Hematopoietic multipotent progenitor cell treated with erythropoietin and hydrocortisone succinate and interleukin-3 and kit ligand, for 17 days (in vitro differentiated cells): ENCODE results near the gene PRR36.

Source experiments
- DNase-seq: peaks from one replicate; pipeline ENCODE4 v3.0.0-alpha.2; 2015; ENCODE audit warnings: low spot score

PRR36 gene

GRCh38 chr19:7871437-7872305 lies 2.5 kb downstream of the PRR36 start:
- DNase-seq: peak; percentile 84

- peak; percentile 85 for DNase-seq
Measured at GRCh38 chr19:7870571-7871436, 3.4 kb downstream of the PRR36 start.

DNA sequence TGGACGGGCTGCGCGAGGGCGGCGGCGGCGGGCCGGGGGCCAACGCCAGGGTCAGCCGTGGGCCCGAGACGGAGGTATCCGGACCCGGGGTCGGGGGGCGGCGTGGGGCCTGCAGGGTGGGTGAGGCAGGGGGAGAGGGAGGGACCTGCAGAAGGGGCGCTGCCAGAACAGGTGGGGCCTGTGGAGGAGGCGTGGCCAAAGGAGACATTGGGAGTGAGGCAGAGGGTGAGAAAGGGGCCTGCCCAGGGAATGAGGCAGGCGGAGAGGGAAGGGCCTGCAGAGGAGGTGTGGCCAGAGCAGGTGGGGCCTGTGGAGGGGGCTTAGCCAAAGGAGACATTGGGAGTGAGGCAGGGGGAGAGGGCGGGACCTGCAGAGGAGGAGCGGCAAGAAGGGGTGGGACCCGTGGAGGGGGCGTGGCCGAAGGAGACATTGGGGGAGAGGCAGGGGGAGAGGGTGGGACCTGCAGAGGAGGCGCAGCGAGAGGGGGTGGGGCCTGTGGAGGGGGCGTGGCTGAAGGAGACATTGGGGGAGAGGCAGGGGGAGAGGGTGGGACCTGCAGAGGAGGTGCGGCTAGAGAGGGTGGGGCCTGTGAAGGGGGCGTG lies 4.2 kb downstream of the PRR36 start:
- peak; percentile 72 for DNase-seq

GRCh38 chr19:7869453-7869909 lies 4.7 kb downstream of the PRR36 start:
- peak; percentile 73 for DNase-seq

DNA sequence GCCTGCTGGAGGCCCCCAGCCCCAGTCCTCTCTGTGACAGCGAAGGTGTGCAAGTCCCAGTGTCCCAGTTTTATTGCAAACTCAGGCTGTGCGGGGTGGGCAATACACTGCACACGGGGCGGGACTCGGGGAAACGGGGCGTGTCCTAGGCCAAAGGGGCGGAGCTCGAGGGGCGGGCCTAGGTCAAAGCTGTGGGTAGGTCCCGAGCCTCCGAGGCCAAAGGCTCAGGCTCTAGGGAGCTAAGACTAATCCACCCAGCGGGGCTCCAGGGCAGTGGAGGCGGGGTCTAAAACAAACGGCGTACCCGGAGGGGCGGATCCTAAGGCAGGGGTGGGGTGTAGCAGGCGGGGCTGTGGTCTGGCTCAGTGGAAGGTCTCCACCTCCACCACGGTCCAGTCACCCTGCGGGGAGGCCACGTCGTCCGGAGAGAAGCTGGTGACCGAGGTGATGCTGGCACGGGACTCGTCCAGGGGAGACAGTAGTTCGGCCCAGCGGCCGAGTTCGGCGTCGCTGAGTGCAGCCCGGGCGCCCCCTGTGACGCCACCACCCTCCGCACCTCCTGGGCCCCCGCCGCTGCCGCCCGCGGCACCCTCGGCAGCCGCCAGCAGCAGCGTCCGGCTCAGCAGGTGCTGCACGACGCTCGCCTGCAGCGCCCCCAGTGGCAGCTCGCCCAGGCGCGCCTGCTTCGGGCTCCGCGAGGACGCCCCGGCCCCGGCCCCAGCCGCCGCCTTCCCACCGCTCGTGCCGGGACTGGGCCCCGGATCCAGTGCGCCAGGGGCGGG lies 5.3 kb downstream of the PRR36 start:
- peak; percentile 74 for DNase-seq

DNA sequence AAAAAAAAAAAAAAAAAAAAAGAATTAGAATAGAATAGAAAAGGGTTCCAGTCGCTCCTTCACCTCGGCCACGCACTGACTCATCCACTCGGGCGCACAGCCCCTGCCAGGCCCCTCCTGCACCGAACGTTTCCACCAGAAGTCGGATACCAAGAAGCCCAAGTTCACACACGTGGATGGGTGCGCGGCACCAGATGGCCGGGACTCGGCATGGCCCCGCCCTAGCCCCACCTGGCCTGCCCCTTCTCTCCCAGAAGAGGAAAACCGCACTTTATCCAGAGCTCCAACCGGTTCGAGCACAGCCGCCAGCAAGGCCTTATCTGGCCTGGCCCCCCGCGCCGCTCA lies 5.9 kb downstream of the PRR36 start:
- no peak for DNase-seq

DNA sequence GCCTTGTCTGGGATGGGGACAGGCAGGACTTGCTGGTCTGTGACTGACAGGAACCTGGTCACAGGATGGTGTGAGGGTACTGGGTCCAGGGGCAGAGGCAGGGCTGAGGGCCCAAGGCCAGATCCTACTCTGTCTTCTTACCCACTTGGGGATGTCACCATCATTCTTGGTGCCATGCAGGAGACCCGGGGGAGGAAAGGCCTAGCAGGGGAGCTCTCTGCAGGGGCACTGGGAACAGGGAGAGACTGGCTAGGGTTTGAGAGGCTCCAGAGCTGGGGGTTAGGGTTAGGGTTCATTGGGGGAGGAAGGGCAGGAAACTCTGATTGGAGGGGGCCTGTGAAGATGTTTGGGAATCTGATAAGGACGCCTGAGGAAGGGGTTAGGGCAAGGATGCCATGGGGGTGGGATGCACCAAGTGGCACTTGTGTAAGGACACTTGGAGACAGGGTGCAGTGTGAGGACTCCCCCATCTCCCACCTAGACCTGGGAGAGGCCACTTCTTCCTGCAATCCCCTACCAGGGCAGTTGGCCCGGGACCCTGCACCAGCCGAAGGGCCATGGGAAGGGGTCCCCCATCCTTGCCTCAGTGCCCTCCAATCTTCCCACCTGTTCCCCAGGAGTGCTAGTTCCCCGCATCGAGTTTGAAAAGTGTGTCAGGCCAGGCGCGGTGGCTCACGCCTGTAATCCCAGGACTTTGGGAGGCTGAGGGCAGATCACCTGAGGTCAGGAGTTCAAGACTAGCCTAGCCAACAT lies 6.9 kb downstream of the PRR36 start:
- DNase-seq: no peak

GRCh38 chr19:7866399-7867091 lies 7.6 kb downstream of the PRR36 start:
- no peak for DNase-seq

- no peak for DNase-seq
Measured at GRCh38 chr19:7865262-7865911, 8.8 kb downstream of the PRR36 start.

GRCh38 chr19:7864690-7865074 lies 9.5 kb downstream of the PRR36 start:
- DNase-seq: no peak

- DNase-seq: no peak
Measured at GRCh38 chr19:7863971-7864689, 10.1 kb downstream of the PRR36 start.

GRCh38 chr19:7863157-7863970 lies 10.8 kb downstream of the PRR36 start:
- DNase-seq: no peak

DNA sequence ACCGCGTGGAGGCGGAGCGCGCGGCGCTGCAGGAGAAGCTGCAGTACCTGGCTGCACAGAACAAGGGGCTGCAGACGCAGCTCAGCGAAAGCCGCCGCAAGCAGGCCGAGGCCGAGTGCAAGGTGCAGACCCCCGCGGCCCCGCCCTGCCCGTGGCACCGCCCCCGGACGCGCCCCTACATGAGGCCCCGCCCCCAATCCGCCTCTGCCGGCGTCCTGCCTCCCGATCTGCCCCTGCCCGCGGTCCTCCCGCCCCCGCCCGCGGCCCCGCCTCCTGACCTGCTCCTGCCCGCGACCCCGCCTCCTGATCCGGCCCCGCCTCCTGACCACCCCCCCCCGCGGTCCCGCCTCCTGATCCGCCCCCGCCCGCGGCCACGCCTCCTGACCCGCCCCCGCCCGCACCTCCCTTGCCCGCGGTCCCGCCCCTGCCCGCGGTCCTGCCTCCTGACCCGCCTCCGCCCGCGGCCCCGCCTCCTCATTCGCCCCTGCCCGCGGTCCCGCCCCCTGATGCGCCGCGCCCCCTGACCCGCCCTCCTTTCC lies 11.7 kb downstream of the PRR36 start:
- DNase-seq: peak; percentile 41

GRCh38 chr19:7861619-7862412 lies 12.4 kb downstream of the PRR36 start:
- DNase-seq: no peak

DNA sequence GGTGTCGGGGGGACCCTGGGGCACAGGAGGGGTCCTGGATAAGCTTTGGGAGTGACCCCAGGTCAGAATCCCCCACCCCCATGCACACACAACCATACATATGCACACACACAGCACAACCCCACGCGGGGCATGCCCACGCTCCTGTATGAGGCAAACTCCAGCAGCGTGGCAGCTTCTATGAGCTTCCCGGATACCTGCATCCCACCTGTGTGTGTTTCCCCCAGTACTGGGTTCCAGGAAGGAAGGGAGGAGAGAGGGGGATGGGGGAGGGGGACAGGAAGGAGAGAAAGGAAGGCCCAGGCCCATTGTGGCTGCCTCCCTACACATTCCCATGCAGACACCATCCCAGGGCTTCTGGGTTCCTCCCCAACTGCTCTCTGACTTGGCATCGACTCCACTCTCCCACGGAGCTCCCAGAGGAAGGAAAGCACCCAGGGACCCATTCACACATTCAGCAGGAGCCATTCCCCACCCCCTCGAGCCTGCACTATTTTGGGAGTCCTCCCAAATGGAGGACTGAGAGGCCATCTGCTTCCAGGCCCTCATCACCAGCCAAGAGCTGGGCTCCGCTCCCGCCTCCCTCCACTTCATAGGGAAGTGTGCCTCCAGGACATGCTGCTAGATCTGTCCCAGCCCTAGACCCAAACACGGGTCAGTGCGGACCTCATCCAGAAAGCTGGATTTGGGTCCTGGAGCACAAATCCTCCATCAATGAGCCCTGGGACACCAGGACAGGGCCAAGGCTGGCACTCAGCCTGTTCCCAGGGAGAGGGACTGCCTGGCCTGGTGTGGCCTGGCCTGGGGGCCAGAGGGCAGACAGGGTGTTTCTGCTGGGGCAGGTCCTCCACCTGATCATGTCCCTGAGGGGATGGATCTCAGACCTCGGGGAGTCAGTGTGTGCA lies 13.2 kb downstream of the PRR36 start:
- DNase-seq: no peak
